GM19372 (cell line): ENCODE data around the gene DHCR24.

ENCODE experiments used
- ATAC-seq: cut with Tn5 transposase; IDR thresholded peaks from one replicate; pipeline ENCODE4 v1.9.1; 2021; ENCODE audit warnings: mild to moderate bottlenecking, low read depth, moderate library complexity; ENCODE audit not compliant: unreplicated experiment

Gene DHCR24

DNA sequence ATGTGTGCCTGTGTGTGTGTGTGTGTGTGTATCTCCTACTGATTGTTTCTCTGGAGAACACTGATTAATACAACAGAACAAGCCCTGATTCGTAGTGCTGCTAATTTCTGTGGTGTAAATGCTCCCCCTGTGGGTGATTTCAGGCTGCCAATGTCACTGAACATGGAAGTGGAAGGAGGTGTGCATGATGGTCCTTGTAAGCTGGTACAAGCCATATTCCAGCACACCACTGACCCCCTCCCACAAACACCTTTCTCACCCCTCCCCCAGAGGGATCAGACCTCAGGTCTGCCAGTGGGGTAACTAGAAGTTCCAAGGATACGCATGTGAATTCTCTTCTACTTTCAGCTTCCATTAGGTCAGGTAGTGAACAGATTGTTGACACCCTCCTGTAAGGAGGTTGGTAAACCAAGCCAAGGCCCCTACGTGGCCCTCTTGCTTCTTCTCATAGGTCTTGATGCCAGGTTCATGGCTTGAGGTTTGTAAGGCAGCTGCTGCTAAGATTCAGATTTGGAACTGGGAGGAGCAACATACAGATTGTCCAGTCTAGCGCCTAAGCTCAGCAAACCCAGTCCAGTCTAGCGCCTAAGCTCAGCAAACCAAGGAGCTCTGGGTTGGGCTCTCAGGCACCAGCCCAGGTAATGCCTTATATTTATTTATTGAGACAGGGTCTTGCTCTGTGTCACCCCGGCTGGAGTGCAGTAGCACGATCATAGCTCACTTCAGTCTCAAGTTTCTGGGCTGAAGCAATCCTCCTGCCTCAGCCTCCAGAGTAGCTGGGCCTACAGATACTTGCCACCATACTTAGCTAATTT, 38.7 kb downstream of the DHCR24 start:
- ATAC-seq = no peak

DNA sequence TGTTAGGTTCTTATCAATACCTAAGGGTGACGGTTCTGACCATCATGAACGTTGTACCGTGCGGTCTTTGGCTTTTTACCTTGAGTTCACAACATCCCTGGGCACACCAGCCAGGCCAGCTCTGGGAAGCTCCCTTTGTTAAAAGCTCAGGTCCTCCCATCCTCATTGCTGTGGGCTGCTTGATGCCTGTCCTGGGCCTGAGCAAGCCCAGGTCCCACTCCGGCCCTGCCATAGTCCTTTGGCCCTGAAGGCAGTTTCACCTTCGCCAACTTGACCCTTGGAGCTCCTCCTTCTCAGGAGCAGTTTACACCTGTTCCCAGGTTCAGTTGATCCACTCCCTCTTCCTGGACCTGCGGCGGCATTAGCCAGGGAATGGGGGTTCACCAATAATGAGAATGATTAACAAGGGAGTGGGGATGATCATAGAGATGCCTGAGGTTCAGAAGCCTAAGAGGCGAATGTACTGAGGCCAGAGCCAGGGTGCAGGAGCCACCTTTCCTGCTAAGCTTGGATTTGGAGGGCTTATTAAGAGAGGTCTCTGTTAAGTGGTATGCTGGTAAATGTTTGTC, 40.2 kb downstream of the DHCR24 start:
- no peak for ATAC-seq

DNA sequence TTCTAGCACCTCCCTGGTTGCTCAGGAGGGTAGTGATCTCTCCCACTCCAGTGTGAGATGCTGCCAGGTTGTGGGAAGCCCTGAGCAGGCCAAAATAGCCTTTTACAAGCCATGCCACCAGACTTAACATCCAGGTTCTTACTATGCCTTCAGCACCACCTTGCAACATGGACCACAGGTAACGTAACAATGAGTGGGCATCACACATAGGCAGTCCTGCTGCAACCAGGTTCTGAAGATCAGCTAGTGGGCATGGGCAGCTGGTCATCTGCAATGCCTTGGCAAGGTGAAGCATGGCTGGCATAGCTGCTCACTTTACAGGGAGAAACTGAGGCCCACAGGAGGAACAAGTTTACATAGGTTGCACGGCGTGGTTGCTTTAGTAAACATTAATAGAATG, 40.7 kb downstream of the DHCR24 start:
- no peak for ATAC-seq

DNA sequence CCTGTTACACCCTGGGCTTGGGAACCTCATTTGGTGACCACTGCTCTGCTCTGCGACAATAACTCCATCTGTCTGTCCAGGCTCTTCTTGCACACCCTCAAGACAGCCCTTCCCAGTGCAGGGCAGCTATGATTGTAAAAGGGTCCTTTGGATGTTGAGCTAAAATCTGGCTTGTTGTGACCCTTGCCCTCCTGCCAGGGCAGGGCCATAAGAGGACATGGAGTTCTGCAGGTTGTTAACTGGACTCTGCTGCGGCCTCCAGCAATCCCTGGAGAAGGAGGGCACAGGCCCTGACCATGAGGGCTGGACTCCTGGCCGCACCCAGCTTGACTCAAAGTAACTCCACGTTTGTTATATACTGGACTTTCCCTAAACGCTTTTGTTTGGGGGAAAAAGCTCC, 41.2 kb downstream of the DHCR24 start:
- no peak for ATAC-seq

DNA sequence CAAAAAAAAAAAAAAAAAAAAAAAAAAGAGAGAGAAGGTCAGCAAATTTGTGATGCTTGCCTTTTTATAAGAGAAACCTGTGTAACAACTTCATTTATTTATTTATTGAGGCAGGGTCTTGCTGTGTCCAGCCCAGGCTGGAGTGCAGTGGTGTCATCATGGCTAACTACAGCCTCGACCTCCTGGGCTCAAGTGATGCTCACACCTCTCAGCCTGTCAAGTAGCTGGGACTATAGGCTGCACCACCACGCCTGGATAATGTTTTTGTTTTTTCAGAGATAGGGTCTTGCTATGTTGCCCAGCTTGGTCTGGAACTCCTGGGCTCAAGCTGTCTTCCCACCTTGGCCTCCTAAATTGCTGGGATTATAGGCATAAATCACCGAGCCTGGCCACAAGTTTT, 42.4 kb downstream of the DHCR24 start:
- ATAC-seq = no peak

DNA sequence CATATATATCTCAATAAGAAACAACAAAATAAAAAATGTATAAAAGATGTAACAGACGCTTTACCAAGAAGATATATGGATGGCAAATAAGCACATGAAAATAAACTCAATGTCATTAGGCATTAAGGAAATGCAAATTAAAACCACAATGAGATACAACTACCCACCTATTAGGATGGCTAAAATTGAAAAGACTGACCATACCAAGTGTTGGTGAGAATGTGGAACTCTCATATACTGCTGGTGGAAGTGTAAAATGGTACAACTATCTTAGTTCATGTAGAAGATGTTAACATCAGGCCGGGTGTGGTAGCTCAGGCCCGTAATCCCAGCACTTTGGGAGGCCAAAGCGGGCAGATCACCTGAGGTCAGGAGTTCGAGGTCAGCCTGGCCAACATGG, 43.5 kb downstream of the DHCR24 start:
- no peak for ATAC-seq

DNA sequence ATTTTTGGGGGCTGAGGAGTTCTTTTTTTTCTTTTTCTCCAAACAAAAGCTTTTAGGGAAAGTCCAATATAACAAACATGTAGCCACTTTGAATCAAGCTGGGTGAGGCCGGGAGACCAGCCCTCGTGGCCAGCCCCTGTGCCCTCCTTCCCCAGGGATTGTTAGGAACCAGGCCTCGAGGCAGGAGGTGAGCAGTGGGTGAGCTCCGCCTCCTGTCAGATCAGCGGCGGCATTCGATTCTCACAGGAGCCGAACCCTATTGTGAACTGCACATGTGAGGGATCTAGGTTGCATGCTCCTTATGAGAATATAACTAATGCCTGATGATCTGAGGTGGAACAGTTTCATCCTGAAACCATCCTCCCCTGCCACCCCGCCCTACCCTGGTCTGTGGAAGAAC, 44.0 kb downstream of the DHCR24 start:
- ATAC-seq = no peak

DNA sequence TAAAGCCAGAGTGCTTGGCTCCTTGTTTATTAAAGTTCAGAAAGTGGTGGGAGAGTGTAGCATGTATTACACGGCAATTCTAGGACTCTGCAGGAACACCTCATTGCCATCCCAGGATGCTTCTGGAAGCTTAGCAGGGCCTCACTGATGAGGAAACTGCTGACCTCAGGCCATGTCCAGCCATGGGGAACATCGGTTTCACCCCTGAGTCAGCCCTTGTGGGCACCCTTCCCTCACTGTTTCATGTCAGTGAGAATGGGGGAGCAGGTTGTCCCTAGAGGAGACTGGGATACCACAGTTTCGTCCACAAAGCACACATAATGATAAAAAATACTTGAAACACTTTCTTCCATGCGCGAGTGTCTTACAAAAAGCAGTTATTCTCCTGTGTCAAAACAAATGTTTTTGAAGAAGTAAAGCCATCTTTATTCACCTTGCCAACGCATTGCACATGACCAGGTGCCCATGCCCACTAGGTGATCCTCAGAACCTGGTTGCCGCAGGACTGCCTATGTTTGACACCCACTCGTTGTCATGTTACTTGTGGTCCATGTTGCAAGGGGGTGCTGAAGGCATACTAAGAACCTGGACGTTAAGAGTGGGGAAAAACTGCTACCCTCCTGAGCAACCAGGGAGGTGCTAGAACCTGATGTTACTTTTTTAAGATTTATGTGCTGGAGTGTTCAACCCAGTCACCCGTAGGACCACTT, 44.6 kb downstream of the DHCR24 start:
- no peak for ATAC-seq

DNA sequence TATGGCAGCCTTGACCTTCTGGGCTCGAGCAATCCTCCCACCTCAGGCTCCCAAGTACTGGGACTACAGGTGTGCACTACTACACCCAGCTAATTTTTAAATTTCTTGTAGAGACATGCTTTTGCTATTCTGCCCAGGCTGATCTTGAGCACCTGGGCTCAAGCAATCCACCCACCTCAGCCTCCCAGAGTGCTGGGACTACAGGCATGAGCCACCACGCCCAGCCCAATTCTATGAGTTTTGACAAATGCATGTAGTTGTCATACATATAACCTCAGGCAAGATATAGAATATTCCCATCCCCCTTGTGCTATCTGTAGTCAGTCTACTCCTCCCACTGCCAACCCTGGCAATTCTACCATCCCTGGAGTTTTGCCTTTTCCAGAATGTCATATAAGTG, 47.2 kb downstream of the DHCR24 start:
- no peak for ATAC-seq

DNA sequence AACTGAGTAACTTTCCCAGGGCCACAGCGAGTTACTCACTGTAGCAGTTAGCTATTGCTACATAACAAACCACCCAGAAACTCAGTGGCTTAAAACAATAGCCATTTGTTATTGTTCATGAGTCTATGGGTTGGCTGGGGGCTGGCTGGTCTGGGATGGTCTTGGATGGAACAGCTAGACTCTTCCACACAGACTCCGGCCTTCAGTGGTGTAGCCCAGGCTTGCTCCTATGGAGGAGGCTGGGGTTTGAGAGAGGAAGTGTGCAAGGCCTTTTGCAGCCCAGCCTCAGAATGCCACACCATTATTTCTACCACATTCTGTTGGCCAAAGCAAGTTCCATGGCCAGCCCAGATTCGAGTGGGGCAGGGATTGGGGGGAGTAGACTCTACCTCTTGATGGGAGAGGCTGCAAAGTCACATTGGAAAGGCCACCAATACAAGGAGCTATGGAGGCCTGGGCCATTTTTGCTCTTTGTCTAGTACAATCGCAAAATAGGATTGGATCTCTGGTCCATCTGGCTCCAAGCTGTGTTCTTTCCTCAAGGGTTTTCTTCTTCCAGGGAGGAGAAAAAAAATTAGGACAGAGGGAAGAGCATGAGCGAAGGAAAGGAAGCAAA, 48.3 kb downstream of the DHCR24 start:
- ATAC-seq = no peak

DNA sequence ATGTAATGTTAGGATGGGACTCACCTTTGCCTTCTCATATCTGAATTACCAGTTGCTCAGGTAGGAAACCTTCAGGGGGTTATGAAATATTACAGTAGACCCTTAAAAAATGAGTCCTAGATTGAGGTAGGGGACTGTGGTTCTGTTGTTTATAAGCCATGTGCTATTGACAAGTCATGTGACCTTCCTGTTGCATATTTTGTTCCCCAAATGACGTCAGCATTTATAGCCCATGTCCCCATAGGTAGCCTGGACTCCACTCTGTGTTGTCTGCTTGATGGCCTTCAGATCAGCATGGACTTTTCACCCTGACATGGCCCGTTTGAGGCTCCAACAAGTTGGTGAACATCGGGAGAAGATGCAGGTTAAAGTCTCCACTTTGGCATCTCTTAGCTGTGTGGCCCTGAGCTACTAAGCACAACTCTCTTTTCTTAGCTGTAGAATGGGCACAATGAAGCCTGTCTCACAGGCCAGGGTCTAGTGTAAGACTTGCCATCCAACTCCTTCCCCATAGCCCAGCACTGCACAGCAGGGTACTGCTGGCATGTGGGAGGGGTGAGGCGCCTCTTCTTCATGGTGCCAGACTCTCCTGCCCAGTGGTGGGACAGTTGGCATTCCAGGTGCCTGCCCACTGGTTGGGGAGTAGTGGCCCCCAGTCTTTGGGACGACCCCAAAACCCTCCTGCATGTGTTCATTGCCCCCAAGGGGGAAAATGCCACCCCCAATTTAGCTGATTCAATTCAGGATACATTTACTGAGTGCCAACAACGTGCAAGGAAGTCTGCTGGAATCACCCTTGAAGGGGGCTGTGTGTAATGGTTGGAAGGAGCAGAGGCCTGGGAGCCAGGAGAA, 49.8 kb downstream of the DHCR24 start:
- ATAC-seq = no peak

DNA sequence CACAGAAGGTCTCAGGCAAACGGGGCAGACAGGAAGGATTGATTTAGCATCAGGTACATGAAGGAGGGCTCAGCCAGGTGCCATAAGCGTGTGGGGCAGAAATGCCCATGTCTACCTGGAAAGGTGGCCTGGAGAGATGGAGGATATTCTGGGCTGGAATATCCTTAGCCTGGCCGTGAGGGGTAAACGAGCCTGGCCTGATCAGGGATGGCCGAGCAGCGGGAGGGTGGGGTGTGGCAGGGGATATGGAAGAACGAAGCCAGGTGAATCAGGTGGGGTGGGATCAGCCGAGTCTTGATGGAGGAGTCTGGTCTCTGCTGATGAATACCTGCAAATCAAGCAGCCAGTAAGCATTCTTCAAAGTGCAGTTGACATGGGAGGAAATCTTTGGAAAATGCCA, 50.4 kb downstream of the DHCR24 start:
- ATAC-seq = no peak

DNA sequence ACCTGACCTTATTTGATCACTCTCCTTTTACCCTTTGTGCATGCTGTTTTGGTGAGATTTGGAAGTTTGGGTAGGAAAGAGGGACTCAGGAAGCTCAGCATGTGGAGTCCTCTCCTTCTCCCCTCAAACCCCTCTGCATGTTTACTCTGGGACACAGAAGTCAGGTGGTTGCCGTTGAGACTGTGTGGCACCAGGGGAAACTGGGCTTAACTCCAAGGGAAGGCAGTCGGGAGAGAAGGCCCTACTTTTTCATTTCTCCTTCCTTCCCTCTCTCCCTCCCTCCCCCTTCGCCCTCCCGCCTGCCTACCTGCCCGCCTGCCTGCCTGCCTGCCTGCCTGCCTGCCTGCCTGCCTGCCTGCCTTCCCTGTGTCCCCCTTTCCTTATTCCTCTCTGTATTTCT, 51.0 kb downstream of the DHCR24 start:
- ATAC-seq = no peak

DNA sequence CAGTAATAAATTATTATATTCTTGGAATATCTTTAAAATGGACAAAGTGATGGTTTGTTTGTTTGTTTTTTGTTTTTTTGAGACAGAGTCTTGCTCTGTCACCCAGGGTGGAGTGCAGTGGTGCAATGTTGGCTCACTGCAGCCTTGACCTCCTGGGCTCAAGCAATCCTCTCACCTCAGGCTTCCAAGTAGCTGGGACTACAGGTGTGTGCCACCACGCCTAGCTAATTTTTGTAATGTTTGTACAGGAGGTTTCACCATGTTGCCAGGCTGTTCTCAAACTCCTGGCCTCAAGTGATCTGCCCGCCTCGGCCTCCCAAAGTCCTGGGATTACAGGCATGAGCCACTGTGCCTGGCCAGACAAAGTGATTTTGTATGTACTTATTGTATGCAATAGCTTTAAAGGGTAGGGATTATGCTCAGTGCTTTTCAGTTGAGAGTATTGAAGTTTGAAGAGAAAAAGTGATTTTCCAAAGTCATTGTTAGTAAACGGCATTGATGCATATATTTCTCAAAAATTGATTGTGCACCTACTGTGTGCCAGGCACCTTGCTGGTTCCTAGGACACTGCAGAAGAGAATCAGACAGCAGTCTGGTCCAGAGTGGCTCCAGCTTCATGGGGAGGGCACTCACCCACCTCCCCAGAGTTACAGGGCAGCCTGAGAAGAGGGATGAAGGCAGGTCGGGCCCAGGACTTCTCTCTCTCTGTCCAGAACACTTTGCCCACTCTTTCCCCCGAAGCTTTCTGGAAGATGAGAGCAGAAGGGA, 51.7 kb downstream of the DHCR24 start:
- ATAC-seq = no peak

DNA sequence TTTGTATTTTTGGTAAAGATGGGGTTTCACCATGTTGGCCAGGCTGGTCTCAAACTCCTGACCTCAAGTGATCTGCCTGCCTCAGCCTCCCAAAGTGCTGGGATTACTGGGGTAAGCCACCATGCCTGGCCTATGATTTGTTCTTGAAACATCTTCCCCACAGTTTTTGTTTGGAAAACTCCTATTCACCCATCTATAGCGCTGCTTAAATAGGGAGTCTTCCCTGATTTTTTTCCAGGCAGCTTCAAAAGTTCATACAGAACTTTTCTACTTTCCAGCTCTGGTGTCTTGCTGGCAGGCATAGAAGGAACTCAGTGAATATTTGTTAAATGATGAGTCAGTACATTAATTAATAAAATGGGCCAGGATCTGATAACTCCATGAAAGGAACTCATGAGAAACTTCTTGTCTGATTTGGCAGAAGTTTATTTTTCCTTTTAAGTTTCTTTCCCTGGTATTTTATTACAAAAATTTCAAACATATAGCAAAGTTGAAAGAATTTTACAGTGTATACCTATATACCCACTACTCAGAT, 52.9 kb downstream of the DHCR24 start:
- ATAC-seq = no peak

DNA sequence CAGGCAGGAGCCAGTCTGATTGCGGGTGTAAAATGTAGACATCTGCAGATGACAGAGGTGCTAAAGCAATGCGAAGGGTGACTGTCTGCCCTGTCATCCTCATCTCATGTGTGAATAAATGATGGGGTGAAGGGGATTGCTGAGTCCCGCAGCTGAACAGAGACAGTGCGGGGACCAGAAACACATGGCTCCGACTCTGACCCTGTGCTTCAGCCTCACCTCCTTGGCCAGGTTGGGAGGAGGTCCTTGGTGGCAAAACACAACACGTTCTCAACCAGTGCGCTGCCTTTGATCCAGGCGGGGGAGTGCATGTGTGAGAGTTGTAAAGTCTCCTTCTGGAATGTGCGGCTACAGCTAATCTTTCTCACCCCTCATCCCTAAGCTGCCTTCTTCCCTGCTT, 53.9 kb downstream of the DHCR24 start:
- no peak for ATAC-seq

DNA sequence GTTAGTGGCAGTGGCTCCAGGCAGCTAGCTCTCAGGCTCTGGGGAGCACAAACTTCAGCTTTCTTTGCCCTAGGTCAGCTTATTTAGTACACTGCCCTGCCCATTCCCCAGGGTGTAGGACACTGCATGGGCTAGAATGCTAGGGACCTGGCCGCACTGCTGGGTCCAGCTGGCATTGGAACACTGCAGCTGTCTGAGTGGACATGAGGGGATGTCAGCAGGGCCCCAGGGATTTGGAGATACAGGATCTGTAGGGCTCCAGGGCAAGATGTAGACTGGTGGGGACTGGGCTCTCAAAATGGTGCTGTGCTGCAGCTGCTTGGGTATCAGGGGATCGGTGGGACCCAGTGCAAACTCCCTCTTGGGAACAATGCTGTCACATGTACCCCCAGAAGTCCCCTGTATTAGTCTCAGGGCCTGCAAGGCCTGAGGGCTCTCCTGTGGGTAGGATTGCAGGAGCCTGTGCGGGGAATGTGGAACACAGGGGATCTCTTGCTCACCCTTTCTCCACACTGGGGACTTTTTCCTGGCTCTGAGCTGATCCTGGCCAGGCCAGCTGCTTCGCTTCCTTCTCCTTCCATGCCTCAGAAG, 60.7 kb downstream of the DHCR24 start:
- no peak for ATAC-seq

DNA sequence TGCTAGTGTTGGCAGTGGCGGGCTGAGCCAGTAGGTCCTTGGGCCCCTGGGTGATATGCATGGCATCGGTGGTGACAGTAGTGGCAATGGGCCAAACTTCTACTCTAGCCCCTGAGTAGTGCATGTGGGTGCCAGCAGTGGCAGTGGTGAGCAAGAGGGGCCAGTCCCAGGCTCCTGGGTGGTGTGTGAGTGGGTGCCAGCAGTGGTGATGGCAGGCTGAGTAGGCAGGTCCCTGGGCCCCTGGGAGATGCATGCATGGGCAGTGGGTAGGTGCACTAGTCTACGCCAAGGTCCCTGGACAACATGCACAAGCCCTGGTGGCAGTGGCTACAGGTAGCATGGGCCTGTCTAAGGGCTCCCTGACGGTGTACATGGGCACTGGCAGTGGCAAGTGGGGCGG, 61.3 kb downstream of the DHCR24 start:
- ATAC-seq = no peak

DNA sequence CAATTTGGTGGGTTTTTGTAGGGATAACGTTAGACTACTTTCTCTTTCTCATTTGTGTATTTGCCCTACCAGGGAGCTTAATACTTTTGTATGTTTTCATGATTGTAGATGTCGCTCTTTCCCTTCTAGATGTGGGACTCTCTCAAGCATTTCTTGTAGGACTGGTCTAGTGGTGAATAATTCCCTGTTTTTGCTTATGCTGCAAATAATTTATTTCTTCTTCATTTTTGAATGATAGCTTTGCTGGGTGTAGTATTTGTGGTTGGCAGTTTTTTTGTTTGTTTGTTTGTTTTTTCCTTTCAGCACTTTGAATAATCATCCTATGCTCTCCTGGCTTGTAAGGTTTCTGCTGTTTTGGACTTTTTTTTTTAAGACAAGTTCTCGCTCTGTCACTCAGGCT, 63.3 kb downstream of the DHCR24 start:
- ATAC-seq = no peak
